Left renal cortex interstitium (tissue), 4 donors: ENCODE data around the gene VWC2. TPM values are rescaled to one million over a fixed set of nuclear protein-coding genes. Genes with fewer than 3 reads are reported as not detected.

Source experiments
- DNase-seq, 4 donors: peaks; one replicate each; pipeline ENCODE4 v3.0.0-alpha.2; 2013; ENCODE audit warnings: low read depth in 4 of 4, low spot score in 2 of 4, missing footprints in 1 of 4
- polyA plus RNA-seq, 4 donors: library from polyadenylated mRNA; unstranded; fragments of 120-200 nt; gene quantifications; one replicate each; pipeline ENCODE4 v1.2.1, GENCODE V29; 2013; ENCODE audit not compliant: insufficient read length in 4 of 4

The VWC2 gene
- polyA plus RNA-seq, 4 donors = 0.89 to 1.5 (median 1.2) TPM

DNA sequence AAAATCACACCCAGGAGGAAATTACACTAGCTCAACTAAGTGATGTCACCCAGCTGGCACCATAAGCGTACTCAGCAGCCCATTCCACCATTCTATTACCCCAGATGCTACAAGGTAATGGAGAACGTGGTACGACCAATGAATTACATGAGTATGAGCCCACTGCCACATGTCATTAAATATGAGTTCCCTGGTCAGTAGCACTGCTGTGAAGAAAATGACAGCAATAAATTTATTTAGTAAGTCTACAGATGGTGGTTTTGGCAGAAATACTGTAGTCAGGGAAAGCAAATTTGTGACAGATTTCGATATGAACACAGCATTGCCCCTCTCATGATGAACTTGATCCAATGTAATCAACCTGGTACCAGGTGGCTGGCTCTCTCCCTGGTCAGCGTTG, 154.2 kb downstream of the VWC2 start:
- no peak for DNase-seq

DNA sequence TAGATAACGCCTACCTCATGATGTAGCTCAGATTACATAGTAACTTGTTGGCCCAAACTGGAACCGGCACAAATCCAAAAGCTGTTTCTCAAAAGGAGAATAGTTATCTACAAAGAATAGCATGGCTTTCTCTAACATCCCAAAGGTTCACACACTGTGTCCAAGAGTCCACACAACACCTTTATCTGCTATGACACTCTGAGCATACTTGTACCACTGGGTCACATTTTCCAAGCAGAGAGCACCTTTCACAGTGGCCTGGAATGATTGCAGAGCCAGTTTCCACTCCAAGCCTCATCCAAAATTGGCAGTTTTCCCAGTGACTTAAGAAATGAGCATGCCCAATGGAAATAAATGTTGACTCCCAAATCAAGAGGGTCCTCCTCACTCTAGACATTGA, 155.3 kb downstream of the VWC2 start:
- no peak for DNase-seq

DNA sequence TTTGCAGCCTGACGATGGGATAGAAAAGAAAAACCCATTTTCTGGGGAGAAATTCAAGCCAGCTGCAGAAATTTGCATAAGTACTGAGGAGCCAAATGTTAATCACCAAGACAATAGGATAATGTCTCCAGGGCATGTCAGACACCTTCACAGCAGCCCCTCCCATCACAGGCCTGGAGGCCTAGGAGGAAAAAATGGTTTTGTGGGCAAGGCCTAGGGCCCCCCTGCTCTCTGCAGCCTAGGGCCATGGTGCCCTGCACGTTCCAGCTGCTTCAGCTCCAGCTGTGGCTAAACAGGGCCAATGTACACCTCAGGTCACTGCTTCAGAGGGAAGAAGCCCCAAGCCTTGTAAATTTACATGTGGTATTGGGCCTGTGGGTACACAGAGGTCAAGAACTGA, 158.2 kb downstream of the VWC2 start:
- DNase-seq = no peak

DNA sequence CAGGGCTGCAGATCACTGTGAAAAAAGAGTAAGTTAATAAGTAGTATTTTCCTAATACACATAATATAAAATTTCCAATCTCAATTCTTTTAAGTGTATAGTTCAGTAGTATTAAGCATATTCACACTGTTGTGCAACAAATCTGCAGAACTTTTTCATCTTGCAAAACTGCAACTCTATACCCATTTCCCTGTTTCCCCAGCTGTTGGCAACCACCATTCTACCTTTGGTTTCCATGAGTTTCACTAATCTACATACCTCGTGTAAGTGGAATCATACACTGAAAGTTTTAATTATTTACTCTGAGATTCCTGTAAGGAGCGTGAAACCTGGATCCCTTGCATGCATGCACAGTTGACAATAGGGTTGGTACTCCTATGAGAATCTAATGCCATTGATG, 164.2 kb downstream of the VWC2 start:
- no peak for DNase-seq
